ENCODE results near the gene PRSS56.

DNA sequence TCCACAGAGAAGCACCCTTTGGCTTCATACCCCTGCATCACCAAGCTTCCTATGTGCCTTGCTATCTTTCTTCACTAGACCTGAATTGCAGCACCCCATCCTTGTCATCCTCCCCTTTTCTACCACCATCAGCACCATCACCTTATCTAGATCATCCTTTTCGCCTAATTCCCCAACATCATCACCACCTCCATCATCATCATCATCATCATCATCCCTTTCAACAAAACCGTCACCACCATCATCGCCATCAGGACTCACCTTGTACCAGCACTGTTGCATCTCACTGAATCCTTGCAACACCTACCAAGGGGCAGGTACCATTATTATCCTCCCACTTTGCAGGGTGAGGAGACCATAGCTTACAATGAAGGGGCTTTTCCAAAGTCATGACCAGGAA is 21.7 kb upstream of the PRSS56 start:
- TF ChIP-seq, protein P1, sequence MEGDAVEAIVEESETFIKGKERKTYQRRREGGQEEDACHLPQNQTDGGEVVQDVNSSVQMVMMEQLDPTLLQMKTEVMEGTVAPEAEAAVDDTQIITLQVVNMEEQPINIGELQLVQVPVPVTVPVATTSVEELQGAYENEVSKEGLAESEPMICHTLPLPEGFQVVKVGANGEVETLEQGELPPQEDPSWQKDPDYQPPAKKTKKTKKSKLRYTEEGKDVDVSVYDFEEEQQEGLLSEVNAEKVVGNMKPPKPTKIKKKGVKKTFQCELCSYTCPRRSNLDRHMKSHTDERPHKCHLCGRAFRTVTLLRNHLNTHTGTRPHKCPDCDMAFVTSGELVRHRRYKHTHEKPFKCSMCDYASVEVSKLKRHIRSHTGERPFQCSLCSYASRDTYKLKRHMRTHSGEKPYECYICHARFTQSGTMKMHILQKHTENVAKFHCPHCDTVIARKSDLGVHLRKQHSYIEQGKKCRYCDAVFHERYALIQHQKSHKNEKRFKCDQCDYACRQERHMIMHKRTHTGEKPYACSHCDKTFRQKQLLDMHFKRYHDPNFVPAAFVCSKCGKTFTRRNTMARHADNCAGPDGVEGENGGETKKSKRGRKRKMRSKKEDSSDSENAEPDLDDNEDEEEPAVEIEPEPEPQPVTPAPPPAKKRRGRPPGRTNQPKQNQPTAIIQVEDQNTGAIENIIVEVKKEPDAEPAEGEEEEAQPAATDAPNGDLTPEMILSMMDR (IDR thresholded peaks at IDR 0.05): no peak
- no peak for TF ChIP-seq POLR2A (IDR thresholded peaks at IDR 0.05)

Data from heart left ventricle (tissue), 13 donors.